Prostate gland (tissue), 2 donors: ENCODE measurements around the gene CGREF1.

Experiments used
- CTCF ChIP-seq, 4 experiments: fragments of 200-600 bp in 2 of 4; fragments of 450-650 bp in 2 of 4; sonication (generic) in 2 of 4; IDR thresholded peaks; 1 replicate in 3 of 4; 2 replicates in 1 of 4; pipeline ENCODE4 v1.5.1; 2016 to 2019; ENCODE audit warnings: antibody characterized with exemption in 4 of 4, mild to moderate bottlenecking in 2 of 4, moderate library complexity in 2 of 4
- POLR2A ChIP-seq: fragments of 450-650 bp; IDR thresholded peaks from one replicate; pipeline ENCODE4 v1.6.1; 2016; ENCODE audit warnings: antibody characterized with exemption, mild to moderate bottlenecking

GRCh38 chr2:27065128-27065527, 53.8 kb downstream of the CGREF1 start:
- no peak for TF ChIP-seq CTCF (IDR thresholded peaks at IDR 0.05)
- no peak for TF ChIP-seq POLR2A
